ENCODE measurements around the gene TFCP2L1.
"Not testable (repeated sequence)": the region's sequence is repeated elsewhere in the genome, so short reads cannot be mapped to it uniquely, and the experiment has no call there.

The TFCP2L1 gene

GRCh38 chr2:121242175-121242875, 42.7 kb downstream of the TFCP2L1 start:
- DNase-seq (ENCODE audit: low read depth), result no peak

GRCh38 chr2:121241466-121241865, 43.5 kb downstream of the TFCP2L1 start:
- no peak for DNase-seq (ENCODE audit: low read depth)

- DNase-seq (ENCODE audit: low read depth), result no peak
These were observed 44.6 kb downstream of the TFCP2L1 start for GRCh38 chr2:121240436-121240835.

GRCh38 chr2:121239969-121240368, 45.0 kb downstream of the TFCP2L1 start:
- no peak for DNase-seq (ENCODE audit: low read depth)

GRCh38 chr2:121239471-121239870, 45.5 kb downstream of the TFCP2L1 start:
- no peak for DNase-seq (ENCODE audit: low read depth)

GRCh38 chr2:121238828-121239227, 46.2 kb downstream of the TFCP2L1 start:
- no peak for DNase-seq (ENCODE audit: low read depth)

- no peak for DNase-seq (ENCODE audit: low read depth)
These were observed 46.9 kb downstream of the TFCP2L1 start for GRCh38 chr2:121237980-121238665.

GRCh38 chr2:121237336-121237979, 47.5 kb downstream of the TFCP2L1 start:
- DNase-seq (ENCODE audit: low read depth), result no peak

GRCh38 chr2:121236650-121237180, 48.3 kb downstream of the TFCP2L1 start:
- DNase-seq (ENCODE audit: low read depth), result no peak

GRCh38 chr2:121236101-121236640, 48.8 kb downstream of the TFCP2L1 start:
- no peak for DNase-seq (ENCODE audit: low read depth)

GRCh38 chr2:121235542-121235941, 49.5 kb downstream of the TFCP2L1 start:
- DNase-seq (ENCODE audit: low read depth), result no peak

- no peak for DNase-seq (ENCODE audit: low read depth)
These were observed 50.2 kb downstream of the TFCP2L1 start for GRCh38 chr2:121234791-121235190.

GRCh38 chr2:121234144-121234543, 50.9 kb downstream of the TFCP2L1 start:
- DNase-seq (ENCODE audit: low read depth), result no peak

GRCh38 chr2:121233486-121234110, 51.4 kb downstream of the TFCP2L1 start:
- no peak for DNase-seq (ENCODE audit: low read depth)

- DNase-seq (ENCODE audit: low read depth), result no peak
These were observed 52.3 kb downstream of the TFCP2L1 start for GRCh38 chr2:121232626-121233265.

GRCh38 chr2:121231385-121232000, 53.5 kb downstream of the TFCP2L1 start:
- DNase-seq (ENCODE audit: low read depth), result no peak

- DNase-seq (ENCODE audit: low read depth), result no peak
These were observed 56.5 kb downstream of the TFCP2L1 start for GRCh38 chr2:121228521-121228920.

- not testable (repeated sequence) for DNase-seq (ENCODE audit: low read depth)
These were observed 57.4 kb downstream of the TFCP2L1 start for GRCh38 chr2:121227381-121228144.

- not testable (repeated sequence) for DNase-seq (ENCODE audit: low read depth)
These were observed 59.3 kb downstream of the TFCP2L1 start for GRCh38 chr2:121225681-121226080.

GRCh38 chr2:121220995-121221394, 64.0 kb downstream of the TFCP2L1 start:
- no peak for DNase-seq (ENCODE audit: low read depth)

All from activated T-cell treated with anti-CD3 and anti-CD28 coated beads for 48 hours (primary cell).